Osteoblast (primary cell): ENCODE results near the gene PRSS21. TPM values are rescaled to one million over a fixed set of nuclear protein-coding genes. Genes with fewer than 3 reads are reported as not detected.
A peak's percentile ranks its signal among the peaks of the same experiment; 100 is the strongest.

Experiments
- DNase-seq: peaks from one replicate; pipeline ENCODE4 v3.0.0; 2011; ENCODE audit warnings: low spot score, mixed read lengths; ENCODE audit not compliant: insufficient read length; ENCODE audit errors: missing footprints
- H2AFZ ChIP-seq: 2 replicates; pipeline ENCODE4 v1.6.0; 2011; ENCODE audit warnings: mild to moderate bottlenecking, low read length
- H3K27ac ChIP-seq: 2 replicates; pipeline ENCODE4 v1.5.1; 2011; ENCODE audit warnings: mild to moderate bottlenecking, low read depth, low read length, moderate library complexity
- H3K27me3 ChIP-seq: 2 replicates; pipeline ENCODE4 v1.6.0; 2012; ENCODE audit warnings: mild to moderate bottlenecking, control low read depth, inconsistent platforms, low read length, moderate library complexity; ENCODE audit not compliant: insufficient read depth
- H3K36me3 ChIP-seq: 2 replicates; pipeline ENCODE4 v1.5.1; 2011; ENCODE audit warnings: mild to moderate bottlenecking, low read length, control low read depth, moderate library complexity; ENCODE audit not compliant: insufficient read depth
- H3K4me1 ChIP-seq: 2 replicates; pipeline ENCODE4 v1.5.1; 2011; ENCODE audit warnings: mild to moderate bottlenecking, low read length, control low read depth, moderate library complexity; ENCODE audit not compliant: insufficient read depth
- H3K4me2 ChIP-seq: 2 replicates; pipeline ENCODE4 v1.6.0; 2011; ENCODE audit warnings: mild to moderate bottlenecking, low read length; ENCODE audit not compliant: insufficient read depth
- H3K4me3 ChIP-seq: fragments of 200-600 bp; sonication (generic); 3 replicates; pipeline ENCODE4 v1.5.1; 2012; ENCODE audit warnings: mild to moderate bottlenecking, low read length, inconsistent platforms; ENCODE audit not compliant: insufficient read depth
- H3K79me2 ChIP-seq: 2 replicates; pipeline ENCODE4 v1.6.0; 2012; ENCODE audit warnings: mild to moderate bottlenecking, low read length, control low read depth, inconsistent platforms; ENCODE audit not compliant: insufficient read depth
- H3K9me3 ChIP-seq: 2 replicates; pipeline ENCODE4 v1.5.1; 2011; ENCODE audit warnings: low read depth, low read length, control low read depth
- H4K20me1 ChIP-seq: 2 replicates; pipeline ENCODE4 v1.6.0; 2012; ENCODE audit warnings: mild to moderate bottlenecking, low read length, control low read depth; ENCODE audit not compliant: insufficient read depth
- CTCF ChIP-seq: IDR thresholded peaks from 2 replicates; pipeline ENCODE4 v1.5.1; 2011; ENCODE audit warnings: mild to moderate bottlenecking, low read depth, low read length, moderate library complexity; ENCODE audit errors: extremely low read depth
- total RNA-seq: library from RNA; depleted of rRNA; stranded (reverse); fragments of >200 nt; gene quantifications from 2 replicates; pipeline ENCODE4 v1.2.3, GENCODE V29; 2012

PRSS21 gene
- total RNA-seq, 1 donor: not detected

- Histone ChIP-seq H3K4me2 (peak overlapping the region; percentile 64), H3K4me1 (peaks cover 15% of the 10 kb centered on the region), H3K9me3 (no peaks in the 10 kb centered on the region), H2AFZ (peak overlapping the region; percentile 89), H3K27me3 (no peaks in the 10 kb centered on the region), H3K36me3 (no peaks in the 10 kb centered on the region), H3K4me3 (peak overlapping the region; percentile 53), H4K20me1 (no peaks in the 10 kb centered on the region), H3K27ac (no peak overlapping the region), H3K79me2 (no peaks in the 10 kb centered on the region)
- peak; percentile 61 for TF ChIP-seq CTCF
- DNase-seq: peak; percentile 91
These were observed 25.4 kb downstream of the PRSS21 start for GRCh38 chr16:2842340-2843000.

DNA sequence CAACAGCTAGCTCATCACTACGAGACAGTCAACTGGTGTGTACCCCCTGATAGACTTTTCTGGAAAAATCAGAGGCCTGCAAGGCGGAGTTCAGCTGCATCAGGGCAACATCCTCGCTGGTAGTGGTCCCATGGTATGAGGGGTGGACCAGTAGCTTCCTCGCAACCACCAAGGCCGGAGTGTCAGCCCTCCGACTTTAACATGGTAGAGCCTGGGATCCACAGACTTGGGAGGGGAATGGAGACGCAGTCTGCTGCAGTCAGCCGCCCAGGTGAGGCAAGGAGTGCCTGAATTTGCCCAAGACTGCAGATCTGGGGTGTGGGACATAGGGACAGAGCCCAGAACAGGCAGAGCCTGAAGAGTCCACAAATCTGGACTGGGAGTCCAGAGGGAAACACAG, 26.5 kb downstream of the PRSS21 start:
- H3K4me1 ChIP-seq: peaks cover 15% of the 10 kb centered on the region
- H3K36me3 ChIP-seq: no peaks in the 10 kb centered on the region
- no peaks in the 10 kb centered on the region for H3K79me2 ChIP-seq
- H3K27ac ChIP-seq: no peak overlapping the region
- H3K4me3 ChIP-seq: no peak overlapping the region
- H4K20me1 ChIP-seq: no peaks in the 10 kb centered on the region
- H3K4me2 ChIP-seq: no peak overlapping the region
- H3K9me3 ChIP-seq: no peaks in the 10 kb centered on the region
- H2AFZ ChIP-seq: no peak overlapping the region
- no peak for TF ChIP-seq CTCF
- H3K27me3 ChIP-seq: no peaks in the 10 kb centered on the region
- peak; percentile 32 for DNase-seq

GRCh38 chr16:2845116-2845515, 28.1 kb downstream of the PRSS21 start:
- Histone ChIP-seq H4K20me1 (no peaks in the 10 kb centered on the region), H3K4me1 (peaks cover 11% of the 10 kb centered on the region), H3K27ac (no peak overlapping the region), H3K27me3 (peaks cover 10% of the 10 kb centered on the region), H2AFZ (no peak overlapping the region), H3K4me3 (no peak overlapping the region), H3K4me2 (no peak overlapping the region), H3K79me2 (no peaks in the 10 kb centered on the region), H3K36me3 (no peaks in the 10 kb centered on the region), H3K9me3 (no peaks in the 10 kb centered on the region)
- TF ChIP-seq CTCF: no peak
- peak; percentile 51 for DNase-seq

DNA sequence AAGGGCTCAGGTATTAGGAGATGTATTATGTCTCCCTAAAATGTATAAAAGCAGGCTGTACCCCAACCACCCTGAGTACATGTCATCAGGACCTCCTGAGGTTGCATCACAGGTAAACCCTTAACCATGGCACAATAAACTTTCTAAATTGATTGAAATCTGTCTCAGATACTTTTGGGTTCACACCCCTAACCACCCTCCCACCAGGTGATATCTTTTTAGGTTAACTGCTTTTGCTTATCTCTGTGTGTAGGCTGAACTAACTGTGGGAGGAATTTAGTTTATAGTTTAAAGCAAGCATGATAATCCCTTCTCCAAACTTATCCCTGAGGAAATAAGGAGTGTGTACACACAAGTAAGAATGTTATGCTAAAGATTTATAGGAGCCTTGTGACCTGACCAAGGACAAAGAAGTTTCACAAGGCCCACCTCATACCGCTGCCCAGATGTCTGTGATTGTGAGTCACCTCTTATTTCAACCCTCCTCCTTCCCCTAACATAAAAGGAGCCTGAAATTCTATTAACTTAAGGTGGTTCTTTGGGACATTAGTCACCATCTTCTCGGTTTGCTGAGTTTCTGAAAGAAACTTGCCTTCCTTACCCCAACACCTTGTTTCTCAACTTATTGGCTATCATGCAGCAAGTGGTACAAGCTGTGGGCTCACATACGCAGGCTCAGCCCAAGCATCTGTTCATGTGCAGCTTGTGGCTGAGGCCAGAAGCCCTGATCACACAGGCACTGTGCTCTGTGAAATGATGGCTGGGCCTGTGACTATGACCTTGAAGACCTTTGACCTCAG, 29.7 kb downstream of the PRSS21 start:
- Histone ChIP-seq H2AFZ (no peak overlapping the region), H4K20me1 (no peaks in the 10 kb centered on the region), H3K27ac (no peak overlapping the region), H3K36me3 (no peaks in the 10 kb centered on the region), H3K27me3 (peaks cover 15% of the 10 kb centered on the region), H3K4me2 (no peak overlapping the region), H3K4me1 (peaks cover 11% of the 10 kb centered on the region), H3K9me3 (no peaks in the 10 kb centered on the region), H3K79me2 (no peaks in the 10 kb centered on the region), H3K4me3 (no peak overlapping the region)
- DNase-seq: peak; percentile 92
- TF ChIP-seq CTCF: no peak
